HEK293 (cell line): ENCODE results near the gene PCP4.

ENCODE experiments used
- KLF1 ChIP-seq: fragments of 450-650 bp; formaldehyde crosslinking; IDR thresholded peaks from 2 replicates; pipeline ENCODE4 v1.5.1; 2016; ENCODE audit warnings: missing biosample characterization, missing genetic modification characterization
- SP2 ChIP-seq: fragments of 450-650 bp; formaldehyde crosslinking; IDR thresholded peaks from 2 replicates; pipeline ENCODE4 v1.5.1; 2016; ENCODE audit warnings: missing biosample characterization, missing genetic modification characterization
- YY1 ChIP-seq: fragments of 450-650 bp; formaldehyde crosslinking; IDR thresholded peaks from 2 replicates; pipeline ENCODE4 v1.5.1; 2018; ENCODE audit warnings: missing biosample characterization, missing genetic modification characterization
- ZNF426 ChIP-seq: fragments of 450-650 bp; formaldehyde crosslinking; IDR thresholded peaks from 2 replicates; pipeline ENCODE4 v1.5.1; 2017; ENCODE audit warnings: missing biosample characterization, missing genetic modification characterization, mild to moderate bottlenecking, inconsistent platforms, moderate library complexity
- ZNF501 ChIP-seq: fragments of 450-650 bp; formaldehyde crosslinking; IDR thresholded peaks from 2 replicates; pipeline ENCODE4 v1.5.1; 2016; ENCODE audit warnings: missing biosample characterization, missing genetic modification characterization
- ZNF792 ChIP-seq: fragments of 450-650 bp; formaldehyde crosslinking; IDR thresholded peaks from 2 replicates; pipeline ENCODE4 v1.5.1; 2016; ENCODE audit warnings: missing biosample characterization, missing genetic modification characterization
- ZSCAN16 ChIP-seq: fragments of 450-650 bp; formaldehyde crosslinking; IDR thresholded peaks from 2 replicates; pipeline ENCODE4 v1.5.1; 2016; ENCODE audit warnings: missing biosample characterization, missing genetic modification characterization
- TF ChIP-seq, protein P1 (sequence below): fragments of 450-650 bp; formaldehyde crosslinking; IDR thresholded peaks from 2 replicates; pipeline ENCODE4 v1.5.1; 2016; ENCODE audit warnings: missing biosample characterization, missing genetic modification characterization
- TF ChIP-seq, protein P2 (sequence below): fragments of 450-650 bp; formaldehyde crosslinking; optimal IDR thresholded peaks from 2 replicates; pipeline ENCODE3; 2016; ENCODE audit warnings: missing biosample characterization, mild to moderate bottlenecking, missing genetic modification characterization

DNA sequence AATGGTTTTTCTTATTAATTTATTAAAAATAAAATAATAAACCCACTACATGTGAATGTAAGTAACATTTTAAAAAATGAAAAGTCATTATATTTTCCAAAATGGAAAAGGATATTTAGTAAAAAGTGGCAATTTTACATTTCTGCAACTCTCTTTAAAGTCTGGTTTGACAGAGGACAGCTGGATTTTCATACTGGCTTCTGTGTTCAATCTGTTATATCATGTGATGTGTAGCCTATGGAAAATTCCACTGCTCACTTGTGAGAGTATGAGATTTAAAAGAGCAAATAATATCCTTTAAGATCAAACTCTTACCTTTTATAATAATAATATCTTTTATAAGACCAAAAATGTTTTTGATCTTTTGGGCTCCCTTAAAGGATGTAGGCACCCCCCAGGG lies 33.7 kb downstream of the PCP4 start:
- TF ChIP-seq, protein P1, sequence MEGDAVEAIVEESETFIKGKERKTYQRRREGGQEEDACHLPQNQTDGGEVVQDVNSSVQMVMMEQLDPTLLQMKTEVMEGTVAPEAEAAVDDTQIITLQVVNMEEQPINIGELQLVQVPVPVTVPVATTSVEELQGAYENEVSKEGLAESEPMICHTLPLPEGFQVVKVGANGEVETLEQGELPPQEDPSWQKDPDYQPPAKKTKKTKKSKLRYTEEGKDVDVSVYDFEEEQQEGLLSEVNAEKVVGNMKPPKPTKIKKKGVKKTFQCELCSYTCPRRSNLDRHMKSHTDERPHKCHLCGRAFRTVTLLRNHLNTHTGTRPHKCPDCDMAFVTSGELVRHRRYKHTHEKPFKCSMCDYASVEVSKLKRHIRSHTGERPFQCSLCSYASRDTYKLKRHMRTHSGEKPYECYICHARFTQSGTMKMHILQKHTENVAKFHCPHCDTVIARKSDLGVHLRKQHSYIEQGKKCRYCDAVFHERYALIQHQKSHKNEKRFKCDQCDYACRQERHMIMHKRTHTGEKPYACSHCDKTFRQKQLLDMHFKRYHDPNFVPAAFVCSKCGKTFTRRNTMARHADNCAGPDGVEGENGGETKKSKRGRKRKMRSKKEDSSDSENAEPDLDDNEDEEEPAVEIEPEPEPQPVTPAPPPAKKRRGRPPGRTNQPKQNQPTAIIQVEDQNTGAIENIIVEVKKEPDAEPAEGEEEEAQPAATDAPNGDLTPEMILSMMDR (tag by site-specific recombination), result no peak
- TF ChIP-seq ZSCAN16 (tag by site-specific recombination) (no peak), ZNF792 (tag by site-specific recombination) (no peak), ZNF501 (tag by site-specific recombination) (no peak), KLF1 (tag by site-specific recombination) (no peak), SP2 (tag by site-specific recombination) (no peak), YY1 (tag by site-specific recombination) (no peak), ZNF426 (no peak)
- TF ChIP-seq, protein P2, sequence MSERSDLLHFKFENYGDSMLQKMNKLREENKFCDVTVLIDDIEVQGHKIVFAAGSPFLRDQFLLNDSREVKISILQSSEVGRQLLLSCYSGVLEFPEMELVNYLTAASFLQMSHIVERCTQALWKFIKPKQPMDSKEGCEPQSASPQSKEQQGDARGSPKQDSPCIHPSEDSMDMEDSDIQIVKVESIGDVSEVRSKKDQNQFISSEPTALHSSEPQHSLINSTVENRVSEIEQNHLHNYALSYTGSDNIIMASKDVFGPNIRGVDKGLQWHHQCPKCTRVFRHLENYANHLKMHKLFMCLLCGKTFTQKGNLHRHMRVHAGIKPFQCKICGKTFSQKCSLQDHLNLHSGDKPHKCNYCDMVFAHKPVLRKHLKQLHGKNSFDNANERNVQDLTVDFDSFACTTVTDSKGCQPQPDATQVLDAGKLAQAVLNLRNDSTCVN (tag by site-specific recombination), result no peak
